RKO (cell line): Measurements from ENCODE around the gene P2RY2.

Experiments used
- DNase-seq: peaks from one replicate; pipeline ENCODE4 v3.0.0-alpha.2; 2016; ENCODE audit warnings: low spot score

P2RY2 gene

GRCh38 chr11:73244589-73245240 lies 26.6 kb downstream of the P2RY2 start:
- no peak for DNase-seq

- no peak for DNase-seq
These were observed 27.4 kb downstream of the P2RY2 start for GRCh38 chr11:73245461-73245860.

GRCh38 chr11:73246303-73246702 lies 28.2 kb downstream of the P2RY2 start:
- no peak for DNase-seq

- no peak for DNase-seq
These were observed 30.6 kb downstream of the P2RY2 start for GRCh38 chr11:73248526-73249185.

- no peak for DNase-seq
These were observed 31.2 kb downstream of the P2RY2 start for GRCh38 chr11:73249304-73249703.

GRCh38 chr11:73249853-73250783 lies 32.0 kb downstream of the P2RY2 start:
- DNase-seq: no peak

GRCh38 chr11:73252577-73253191 lies 34.6 kb downstream of the P2RY2 start:
- DNase-seq: peak; percentile 49

- peak; percentile 21 for DNase-seq
These were observed 39.4 kb downstream of the P2RY2 start for GRCh38 chr11:73257342-73258103.

- DNase-seq: no peak
These were observed 40.3 kb downstream of the P2RY2 start for GRCh38 chr11:73258104-73259035.

- DNase-seq: no peak
These were observed 41.5 kb downstream of the P2RY2 start for GRCh38 chr11:73259406-73260126.

- DNase-seq: no peak
These were observed 42.0 kb downstream of the P2RY2 start for GRCh38 chr11:73260127-73260457.

GRCh38 chr11:73262851-73263495 lies 44.9 kb downstream of the P2RY2 start:
- no peak for DNase-seq

- DNase-seq: no peak
These were observed 45.6 kb downstream of the P2RY2 start for GRCh38 chr11:73263640-73264039.

GRCh38 chr11:73265278-73265810 lies 47.3 kb downstream of the P2RY2 start:
- DNase-seq: no peak

- no peak for DNase-seq
These were observed 48.0 kb downstream of the P2RY2 start for GRCh38 chr11:73265853-73266645.

GRCh38 chr11:73266646-73267020 lies 48.6 kb downstream of the P2RY2 start:
- no peak for DNase-seq

GRCh38 chr11:73267122-73267846 lies 49.2 kb downstream of the P2RY2 start:
- DNase-seq: no peak
